AG10803 (cell line): ENCODE measurements around the gene RAD51B.

Experiments
- DNase-seq: peaks from one replicate; pipeline ENCODE4 v3.0.0; 2010; ENCODE audit warnings: low read depth
- H3K4me3 ChIP-seq: 2 replicates; pipeline ENCODE4 v1.5.1; 2011; ENCODE audit warnings: mild to moderate bottlenecking, low read length, control low read depth
- TF ChIP-seq, protein P1 (sequence below): conservative IDR thresholded peaks from 2 replicates; pipeline ENCODE4 v1.5.1; 2011; ENCODE audit warnings: mild to moderate bottlenecking, low read length, control low read depth, inconsistent platforms

Gene RAD51B

DNA sequence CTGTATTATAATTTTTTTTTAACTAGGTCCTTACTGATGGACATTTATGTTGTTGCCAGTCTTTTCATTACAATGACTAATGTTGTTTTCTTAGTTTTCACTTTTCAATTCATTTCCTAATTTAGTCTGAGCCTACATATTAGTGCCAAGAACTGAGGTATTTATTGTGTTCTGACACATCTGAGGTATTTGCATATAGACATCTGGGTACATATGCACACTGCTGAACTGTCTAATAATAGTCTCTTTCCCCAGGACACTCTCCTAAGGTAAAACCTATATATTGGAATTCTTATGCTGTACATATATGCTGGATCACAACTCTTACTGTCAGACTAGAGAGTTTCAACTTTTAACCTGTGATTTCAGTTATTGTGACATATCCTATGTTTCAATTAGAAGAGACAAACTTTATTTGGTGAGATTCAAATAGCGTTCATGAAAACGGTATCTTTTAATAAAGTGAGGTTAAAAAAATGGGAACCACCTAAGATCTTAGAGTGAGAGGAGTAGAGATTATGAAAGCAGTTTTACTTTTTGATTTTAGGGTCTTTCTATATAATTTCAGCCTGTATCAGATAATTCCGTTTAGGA lies 263.2 kb downstream of the RAD51B start:
- H3K4me3 ChIP-seq, result no peak overlapping the region
- TF ChIP-seq, protein P1, sequence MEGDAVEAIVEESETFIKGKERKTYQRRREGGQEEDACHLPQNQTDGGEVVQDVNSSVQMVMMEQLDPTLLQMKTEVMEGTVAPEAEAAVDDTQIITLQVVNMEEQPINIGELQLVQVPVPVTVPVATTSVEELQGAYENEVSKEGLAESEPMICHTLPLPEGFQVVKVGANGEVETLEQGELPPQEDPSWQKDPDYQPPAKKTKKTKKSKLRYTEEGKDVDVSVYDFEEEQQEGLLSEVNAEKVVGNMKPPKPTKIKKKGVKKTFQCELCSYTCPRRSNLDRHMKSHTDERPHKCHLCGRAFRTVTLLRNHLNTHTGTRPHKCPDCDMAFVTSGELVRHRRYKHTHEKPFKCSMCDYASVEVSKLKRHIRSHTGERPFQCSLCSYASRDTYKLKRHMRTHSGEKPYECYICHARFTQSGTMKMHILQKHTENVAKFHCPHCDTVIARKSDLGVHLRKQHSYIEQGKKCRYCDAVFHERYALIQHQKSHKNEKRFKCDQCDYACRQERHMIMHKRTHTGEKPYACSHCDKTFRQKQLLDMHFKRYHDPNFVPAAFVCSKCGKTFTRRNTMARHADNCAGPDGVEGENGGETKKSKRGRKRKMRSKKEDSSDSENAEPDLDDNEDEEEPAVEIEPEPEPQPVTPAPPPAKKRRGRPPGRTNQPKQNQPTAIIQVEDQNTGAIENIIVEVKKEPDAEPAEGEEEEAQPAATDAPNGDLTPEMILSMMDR, result no peak
- no peak for DNase-seq

DNA sequence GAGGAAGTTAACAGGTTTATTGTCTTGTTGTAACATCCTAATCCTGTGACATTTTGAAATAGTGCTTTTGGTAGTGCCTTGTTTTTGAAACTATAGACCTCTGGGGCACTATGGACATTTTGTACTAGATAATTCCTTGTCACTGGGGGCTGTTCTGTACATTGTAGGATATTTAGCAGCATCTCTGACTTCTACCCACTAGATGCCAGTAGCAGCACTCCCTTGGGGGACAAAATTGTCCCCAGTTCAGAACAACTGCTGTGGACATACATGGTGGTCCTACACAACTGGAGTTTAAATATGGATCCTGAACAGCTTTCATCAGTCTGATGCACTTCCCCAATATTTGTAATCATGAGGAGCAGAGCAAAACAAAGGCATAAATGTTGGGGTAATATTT lies 264.7 kb downstream of the RAD51B start:
- no peak for DNase-seq
- no peak overlapping the region for H3K4me3 ChIP-seq
- TF ChIP-seq, protein P1, result peak; percentile 42; the same call in 1 of the 2 replicates

DNA sequence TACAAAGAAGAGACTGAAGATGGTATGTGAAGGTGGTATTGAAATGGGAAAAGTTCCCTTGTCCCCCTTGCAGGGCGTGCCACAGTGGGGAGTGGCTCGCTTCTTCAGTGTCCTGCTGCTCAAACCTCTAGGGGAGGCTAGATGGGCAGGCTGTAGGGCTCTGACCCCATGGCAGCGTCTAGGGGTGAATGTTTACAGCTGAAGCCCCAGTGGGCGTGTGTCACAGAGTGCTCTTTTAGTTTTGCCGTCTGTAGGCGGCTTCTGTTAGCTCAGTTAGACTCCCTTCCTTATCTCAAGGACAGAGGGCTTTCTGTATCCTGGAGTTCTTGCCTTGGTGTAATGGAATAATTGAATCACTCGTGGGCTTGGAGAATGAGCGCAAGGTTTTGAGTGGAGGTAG lies 266.2 kb downstream of the RAD51B start:
- TF ChIP-seq, protein P1, result no peak
- no peak for DNase-seq
- H3K4me3 ChIP-seq, result no peak overlapping the region

DNA sequence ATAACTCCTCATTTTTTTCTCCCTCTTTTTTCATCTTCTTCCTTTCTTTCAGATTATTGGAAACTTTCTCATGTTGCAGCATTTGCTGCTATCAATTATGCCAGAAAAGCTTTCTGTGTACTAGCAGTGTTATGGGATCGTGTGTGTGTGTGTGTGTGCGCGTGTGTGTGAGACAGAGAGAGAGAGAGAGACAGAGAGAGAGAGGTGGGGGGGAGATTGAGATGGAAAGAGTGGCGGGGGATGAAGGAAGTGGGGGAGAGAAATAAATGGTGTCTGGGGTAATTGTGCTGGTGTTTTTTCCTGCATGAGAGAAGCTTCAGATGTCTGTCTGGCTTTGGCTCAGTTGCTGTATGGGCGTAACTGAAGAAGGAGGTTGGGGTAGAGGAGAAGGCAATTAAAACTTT lies 268.9 kb downstream of the RAD51B start:
- TF ChIP-seq, protein P1, result no peak
- no peak overlapping the region for H3K4me3 ChIP-seq
- DNase-seq, result peak; percentile 52

DNA sequence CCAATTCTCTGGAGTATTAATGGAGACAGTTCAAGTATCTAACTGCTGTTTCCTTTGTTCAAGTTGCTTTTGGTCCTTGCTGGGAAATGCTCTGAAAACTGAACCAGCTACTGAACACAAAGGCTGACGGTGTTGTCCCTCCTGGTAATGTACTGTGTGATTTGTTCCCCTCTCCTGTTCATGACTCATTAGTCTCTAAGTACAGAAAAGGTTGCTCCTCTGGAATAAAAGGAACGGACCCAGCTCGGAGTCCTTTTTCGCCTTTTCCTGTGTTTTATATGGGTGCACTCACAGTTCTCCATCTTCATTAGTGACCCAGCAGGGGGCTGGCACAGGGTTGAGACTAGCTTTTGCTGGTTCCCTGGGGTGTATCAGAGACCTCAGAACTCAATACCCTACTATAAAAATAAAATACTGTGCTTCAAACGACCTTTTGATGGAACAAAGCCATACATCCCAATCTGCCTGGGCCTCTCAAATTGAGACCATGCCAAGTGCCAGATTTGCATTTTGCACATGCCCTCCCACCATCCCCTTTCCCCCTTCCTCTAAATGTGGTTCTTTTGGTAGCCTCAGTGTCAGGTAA lies 269.7 kb downstream of the RAD51B start:
- TF ChIP-seq, protein P1, result no peak
- H3K4me3 ChIP-seq, result no peak overlapping the region
- DNase-seq, result no peak

DNA sequence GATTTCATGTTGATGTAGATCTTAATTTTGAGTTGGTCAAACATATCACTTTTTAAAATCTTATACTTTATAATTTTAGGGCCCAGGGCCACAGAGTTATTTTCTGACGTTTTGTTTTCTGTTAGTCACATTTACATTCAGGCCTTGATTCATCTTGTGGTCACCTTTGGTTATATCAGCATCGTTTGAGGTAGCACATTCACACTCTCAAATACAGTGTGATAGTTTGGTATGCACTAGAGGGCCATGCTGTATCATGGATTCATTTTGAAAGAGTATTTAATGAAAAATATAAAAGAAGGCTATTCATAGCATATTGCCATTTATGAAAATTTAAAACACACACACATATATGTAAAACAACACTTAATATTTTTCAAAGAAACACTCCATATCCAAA lies 274.6 kb downstream of the RAD51B start:
- no peak for DNase-seq
- TF ChIP-seq, protein P1, result no peak
- H3K4me3 ChIP-seq, result no peak overlapping the region

DNA sequence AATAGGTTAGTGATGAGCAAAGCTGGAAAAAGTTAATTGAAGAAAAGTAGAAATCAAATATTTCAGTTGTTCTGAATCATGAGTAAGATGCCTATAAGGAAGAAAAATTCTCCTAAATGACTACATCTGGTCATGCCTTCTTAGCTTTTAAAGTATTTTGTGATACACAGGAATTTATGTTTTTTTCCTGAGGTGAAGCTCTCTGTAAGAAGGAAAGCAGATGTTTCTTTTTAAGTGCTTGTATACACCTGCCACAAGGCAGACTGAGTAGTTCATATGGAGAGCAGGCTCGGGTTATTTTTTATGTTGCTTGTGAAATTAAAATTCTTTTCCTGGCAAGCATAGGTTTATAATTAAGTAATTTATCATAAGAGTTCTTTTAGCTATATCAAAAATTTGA lies 275.2 kb downstream of the RAD51B start:
- H3K4me3 ChIP-seq, result no peak overlapping the region
- DNase-seq, result peak; percentile 38
- TF ChIP-seq, protein P1, result no peak
